HFF-Myc (cell line): Measurements from ENCODE around the gene LIPA.
"Not testable (repeated sequence)": the region's sequence is repeated elsewhere in the genome, so short reads cannot be mapped to it uniquely, and the experiment has no call there.

Source experiments
- DNase-seq: peaks from one replicate; pipeline ENCODE4 v3.0.0-alpha.2; 2011; ENCODE audit warnings: low read depth; ENCODE audit errors: extremely low read depth
- H3K4me3 ChIP-seq: replicated peaks from 2 replicates; pipeline ENCODE4 v1.5.1; 2011; ENCODE audit warnings: low read depth, mild to moderate bottlenecking, control low read depth, low read length
- TF ChIP-seq, protein P1 (sequence below): IDR thresholded peaks from 2 replicates; pipeline ENCODE4 v1.5.1; 2012; ENCODE audit warnings: mild to moderate bottlenecking, low read depth, low read length, control low read depth; ENCODE audit errors: missing control alignments

LIPA gene

DNA sequence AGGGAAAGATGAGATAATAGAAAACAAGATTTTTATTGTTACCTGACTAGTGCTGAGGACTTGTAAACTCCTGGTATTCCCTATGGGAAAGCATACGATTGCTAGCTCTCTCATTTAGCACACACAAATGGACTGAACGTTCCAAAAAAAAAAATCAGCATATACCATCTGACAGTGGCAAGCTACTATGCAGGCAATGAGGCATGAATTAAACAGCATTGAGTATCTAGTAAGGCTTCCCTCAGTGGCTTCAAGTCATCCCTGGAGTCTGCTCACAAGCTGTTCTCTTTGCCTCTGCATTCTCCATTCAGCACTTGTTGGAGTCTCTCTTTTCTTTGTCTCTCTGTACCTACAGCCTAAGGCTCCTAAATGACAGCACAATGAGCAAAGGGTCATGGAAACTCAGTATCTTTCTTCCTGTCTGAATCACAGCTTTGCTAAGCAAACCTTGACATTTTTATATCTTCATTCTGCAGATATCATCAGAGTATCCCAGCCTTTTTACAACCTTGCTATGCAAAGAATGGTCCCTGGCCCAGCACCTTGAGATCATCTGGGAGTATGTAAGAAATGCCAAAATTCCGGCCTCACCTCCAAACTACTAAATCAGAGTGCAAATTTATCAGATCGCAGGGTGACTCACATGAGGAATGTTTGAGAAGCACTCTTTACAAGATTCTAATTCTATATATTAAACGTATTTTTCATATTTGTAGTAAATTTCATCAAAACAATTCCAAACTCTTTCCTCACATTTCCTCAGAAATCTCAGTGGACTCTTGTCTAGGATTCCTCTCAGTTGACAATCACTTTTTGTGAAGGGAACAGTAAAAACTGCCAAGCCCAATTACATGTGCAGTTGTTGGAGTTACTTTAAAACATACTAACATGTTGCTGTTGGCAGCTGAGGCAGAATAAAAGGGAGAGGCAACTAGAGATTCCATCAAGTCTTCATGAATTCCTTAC is 10.8 kb upstream of the LIPA start:
- no peak overlapping the region for H3K4me3 ChIP-seq
- TF ChIP-seq, protein P1, sequence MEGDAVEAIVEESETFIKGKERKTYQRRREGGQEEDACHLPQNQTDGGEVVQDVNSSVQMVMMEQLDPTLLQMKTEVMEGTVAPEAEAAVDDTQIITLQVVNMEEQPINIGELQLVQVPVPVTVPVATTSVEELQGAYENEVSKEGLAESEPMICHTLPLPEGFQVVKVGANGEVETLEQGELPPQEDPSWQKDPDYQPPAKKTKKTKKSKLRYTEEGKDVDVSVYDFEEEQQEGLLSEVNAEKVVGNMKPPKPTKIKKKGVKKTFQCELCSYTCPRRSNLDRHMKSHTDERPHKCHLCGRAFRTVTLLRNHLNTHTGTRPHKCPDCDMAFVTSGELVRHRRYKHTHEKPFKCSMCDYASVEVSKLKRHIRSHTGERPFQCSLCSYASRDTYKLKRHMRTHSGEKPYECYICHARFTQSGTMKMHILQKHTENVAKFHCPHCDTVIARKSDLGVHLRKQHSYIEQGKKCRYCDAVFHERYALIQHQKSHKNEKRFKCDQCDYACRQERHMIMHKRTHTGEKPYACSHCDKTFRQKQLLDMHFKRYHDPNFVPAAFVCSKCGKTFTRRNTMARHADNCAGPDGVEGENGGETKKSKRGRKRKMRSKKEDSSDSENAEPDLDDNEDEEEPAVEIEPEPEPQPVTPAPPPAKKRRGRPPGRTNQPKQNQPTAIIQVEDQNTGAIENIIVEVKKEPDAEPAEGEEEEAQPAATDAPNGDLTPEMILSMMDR: no peak
- DNase-seq: no peak

GRCh38 chr10:89258881-89259280 is 7.3 kb upstream of the LIPA start:
- H3K4me3 ChIP-seq: no peak overlapping the region
- no peak for DNase-seq
- TF ChIP-seq, protein P1: no peak

DNA sequence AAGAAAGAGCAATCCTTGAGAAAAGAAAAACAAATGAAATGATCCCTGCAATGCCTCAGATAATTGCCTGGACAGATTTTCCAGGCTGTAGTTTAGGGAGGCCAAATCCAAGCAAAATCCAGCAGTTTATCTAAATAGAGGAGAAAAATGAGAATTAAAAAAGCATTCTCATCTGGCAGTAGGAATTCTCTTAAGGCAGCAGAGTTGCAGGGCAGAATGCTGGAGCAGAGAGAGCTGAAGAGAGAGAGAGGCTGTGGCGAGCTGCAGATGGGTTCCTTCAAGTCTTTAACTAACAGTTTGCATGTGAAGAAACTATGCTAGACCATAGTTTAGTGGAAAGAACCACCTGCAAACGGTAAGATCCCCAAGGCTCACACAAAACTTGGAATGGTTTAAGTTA is 6.0 kb upstream of the LIPA start:
- TF ChIP-seq, protein P1: no peak
- no peak overlapping the region for H3K4me3 ChIP-seq
- DNase-seq: no peak

- H3K4me3 ChIP-seq: no peak overlapping the region
- no peak for DNase-seq
- TF ChIP-seq, protein P1: no peak
Observed at GRCh38 chr10:89256962-89257361, 5.4 kb upstream of the LIPA start.

DNA sequence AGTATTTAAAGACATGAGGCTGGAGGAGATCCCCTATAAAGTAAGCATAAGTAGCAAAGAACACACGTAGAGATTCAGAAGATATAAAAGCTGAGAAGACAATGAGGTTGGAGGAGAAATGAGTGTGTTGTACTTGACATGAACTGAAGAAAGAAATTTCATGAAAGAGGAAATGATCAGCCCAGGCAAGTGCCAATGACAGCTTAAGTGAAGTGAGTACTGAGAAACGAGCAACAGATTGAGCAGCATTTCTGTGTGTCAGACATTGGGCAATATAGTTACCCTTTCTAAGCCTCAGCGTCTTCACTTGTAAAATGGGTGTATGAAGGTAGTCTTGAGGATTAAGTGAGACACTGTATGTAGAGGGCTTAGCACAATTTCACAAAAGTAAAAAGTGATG is 4.8 kb upstream of the LIPA start:
- TF ChIP-seq, protein P1: no peak
- no peak overlapping the region for H3K4me3 ChIP-seq
- no peak for DNase-seq

DNA sequence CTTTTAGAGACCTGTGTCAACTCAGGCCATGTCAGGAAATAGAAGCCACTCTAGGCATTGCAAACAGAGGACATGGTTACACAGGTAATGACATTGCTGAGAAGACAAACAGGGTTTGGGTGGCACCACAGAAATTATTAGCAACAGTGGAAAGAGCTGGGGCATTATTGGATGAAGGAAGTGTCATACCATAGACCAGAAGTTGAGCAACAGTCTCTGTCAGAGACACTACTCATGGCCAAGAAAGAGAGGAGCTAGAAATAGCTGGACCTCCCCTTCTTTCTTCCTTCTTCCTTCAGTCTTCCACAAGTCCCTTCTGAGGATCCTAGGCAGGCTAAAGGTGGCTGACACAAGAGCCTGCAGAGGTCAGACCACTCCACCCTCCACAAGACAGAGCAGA is 4.2 kb upstream of the LIPA start:
- DNase-seq: no peak
- TF ChIP-seq, protein P1: no peak

DNA sequence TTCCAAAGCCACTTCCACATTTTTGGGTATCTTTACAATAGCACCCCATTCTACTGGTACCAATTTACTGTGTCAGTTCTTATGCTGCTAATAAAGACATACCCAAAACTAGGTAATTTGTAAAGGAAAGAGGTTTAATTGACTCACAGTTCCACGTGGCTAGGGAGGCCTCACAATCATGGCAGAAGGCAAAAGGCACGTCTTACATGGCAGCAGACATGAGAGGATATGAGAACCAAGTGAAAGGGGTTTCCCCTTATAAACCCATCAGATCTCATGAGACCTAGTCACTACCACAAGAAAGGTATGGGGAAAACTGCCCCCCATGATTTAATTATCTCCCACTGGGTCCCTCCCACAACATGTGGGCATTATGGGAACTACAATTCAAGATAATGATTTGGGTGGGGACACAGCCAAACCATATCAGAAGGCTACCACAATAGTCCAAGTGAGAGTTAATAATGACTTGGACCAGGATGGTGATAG is 3.6 kb upstream of the LIPA start:
- DNase-seq, H3K4me3 ChIP-seq: not testable (repeated sequence)

More for the DNA sequence above, 4.2 kb upstream of the LIPA start:
- H3K4me3 ChIP-seq: no peak overlapping the region
